ENCODE measurements around the gene ANKRD55. TPM values are rescaled to one million over a fixed set of nuclear protein-coding genes. Genes with fewer than 3 reads are reported as not detected.
A peak's percentile ranks its signal among the peaks of the same experiment; 100 is the strongest.
"Not testable (repeated sequence)": the region's sequence is repeated elsewhere in the genome, so short reads cannot be mapped to it uniquely, and the experiment has no call there.

Gene ANKRD55
- total RNA-seq, 1 experiment from 2014 or later = 0.27 TPM

DNA sequence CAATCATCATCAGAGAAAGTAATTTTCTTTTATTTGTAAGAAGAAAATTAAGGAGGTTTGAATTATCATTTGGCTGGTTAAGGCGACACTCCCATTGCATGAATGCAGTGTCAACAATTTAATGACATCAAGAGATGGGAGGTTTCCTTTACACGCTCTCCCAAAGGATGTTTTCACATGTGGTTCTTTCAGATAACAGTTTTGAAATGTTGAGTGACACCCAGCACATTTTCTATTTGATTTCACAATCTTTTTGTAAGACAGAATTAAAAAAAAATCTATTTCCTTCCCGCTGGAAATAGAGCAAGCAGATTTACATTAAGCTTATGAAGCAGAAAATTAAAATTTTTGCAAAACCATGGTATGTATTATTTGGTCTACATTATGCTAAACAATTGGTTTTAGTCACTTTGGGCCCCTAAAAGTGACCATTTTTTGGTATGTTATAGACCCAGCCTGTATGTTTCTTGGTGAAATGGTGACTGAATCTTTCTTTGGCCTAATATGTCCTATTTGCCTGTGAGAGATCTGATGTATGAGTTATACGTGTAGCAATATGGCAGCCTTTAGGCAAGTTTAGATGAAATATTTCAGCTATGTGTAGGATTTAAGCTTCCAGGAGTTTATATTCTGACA is 18.9 kb upstream of the ANKRD55 start:
- no peaks in the 10 kb centered on the region for H3K27me3 ChIP-seq (replicated peaks; ENCODE audit: control insufficient read depth, insufficient read depth, low read length)
- Mint-ChIP-seq H3K4me3 (ENCODE audit: unreplicated experiment) (no peak overlapping the region), H3K27ac (ENCODE audit: unreplicated experiment) (no peak overlapping the region), H3K36me3 (ENCODE audit: insufficient read depth, unreplicated experiment) (no peaks in the 10 kb centered on the region), H3K4me1 (ENCODE audit: low read depth, unreplicated experiment) (no peaks in the 10 kb centered on the region), H3K9me3 (ENCODE audit: unreplicated experiment) (no peaks in the 10 kb centered on the region), H3K27me3 (ENCODE audit: insufficient read depth, unreplicated experiment) (no peaks in the 10 kb centered on the region)
- no peaks in the 10 kb centered on the region for H3K4me1 ChIP-seq
- POLR2A ChIA-PET = interaction anchor here (0.5 kb wide), 1 partner anchor 929 kb away, joined by 3 read pairs; no protein-coding TSS in a partner anchor
- no peaks in the 10 kb centered on the region for H3K36me3 ChIP-seq (ENCODE audit: control insufficient read depth, insufficient read depth, low read length)
- H3K4me3 ChIP-seq (ENCODE audit: low read depth, low read length) = no peak overlapping the region
- H3K9me3 ChIP-seq = no peaks in the 10 kb centered on the region
- DNase-seq = no peak
- intact Hi-C loops (cut with micrococcal nuclease; ENCODE audit: unreplicated experiment) = no loop called here
- no peak for TF ChIP-seq CTCF (IDR thresholded peaks at IDR 0.05; ENCODE audit: insufficient read depth in 1 of 2, low read depth in 1 of 2, low read length in 1 of 2, severe bottlenecking in 1 of 2, unreplicated experiment in 1 of 2)
- CTCF ChIA-PET = no interaction called here
- BruUV-seq (replicated peaks) = no TSS peak

DNA sequence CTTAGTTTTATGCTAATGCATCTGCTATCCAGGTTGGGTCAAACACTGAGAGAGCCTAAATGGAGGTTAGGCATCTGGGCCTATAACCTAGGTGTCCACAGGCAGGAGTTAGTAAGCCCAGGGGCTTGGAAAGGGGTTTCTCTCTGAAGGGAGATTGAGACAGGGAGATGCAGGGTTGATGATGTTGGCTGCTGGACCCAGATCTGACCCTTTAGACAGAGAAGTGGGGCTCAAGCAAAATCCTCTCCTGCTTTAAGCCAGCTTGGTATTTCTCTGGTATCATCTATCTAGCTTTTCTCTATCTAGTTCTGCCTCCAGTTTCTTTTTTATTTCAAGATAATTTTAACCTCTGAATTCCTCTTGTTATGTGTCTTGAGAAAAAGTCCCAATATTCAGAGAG is 18.3 kb upstream of the ANKRD55 start:
- H3K27me3 Mint-ChIP-seq (ENCODE audit: insufficient read depth, unreplicated experiment) = no peaks in the 10 kb centered on the region
- H3K36me3 Mint-ChIP-seq (ENCODE audit: insufficient read depth, unreplicated experiment) = no peaks in the 10 kb centered on the region
- ChIA-PET POLR2A (no interaction called here), CTCF (no interaction called here)
- Histone ChIP-seq H3K27me3 (replicated peaks; ENCODE audit: control insufficient read depth, insufficient read depth, low read length) (no peaks in the 10 kb centered on the region), H3K4me3 (ENCODE audit: low read depth, low read length) (no peak overlapping the region), H3K36me3 (ENCODE audit: control insufficient read depth, insufficient read depth, low read length) (no peaks in the 10 kb centered on the region), H3K9me3 (no peaks in the 10 kb centered on the region), H3K4me1 (no peaks in the 10 kb centered on the region)
- H3K9me3 Mint-ChIP-seq (ENCODE audit: unreplicated experiment) = no peaks in the 10 kb centered on the region
- intact Hi-C loops (cut with micrococcal nuclease; ENCODE audit: unreplicated experiment) = no loop called here
- H3K27ac Mint-ChIP-seq (ENCODE audit: unreplicated experiment) = no peak overlapping the region
- TF ChIP-seq CTCF (IDR thresholded peaks at IDR 0.05; ENCODE audit: insufficient read depth in 1 of 2, low read depth in 1 of 2, low read length in 1 of 2, severe bottlenecking in 1 of 2, unreplicated experiment in 1 of 2) = no peak
- H3K4me3 Mint-ChIP-seq (ENCODE audit: unreplicated experiment) = no peak overlapping the region
- no peaks in the 10 kb centered on the region for H3K4me1 Mint-ChIP-seq (ENCODE audit: low read depth, unreplicated experiment)
- DNase-seq = no peak
- BruUV-seq (replicated peaks) = no TSS peak

- intact Hi-C loops (cut with micrococcal nuclease; ENCODE audit: unreplicated experiment) = no loop called here
- Histone ChIP-seq H3K4me1 (no peaks in the 10 kb centered on the region), H3K27me3 (replicated peaks; ENCODE audit: control insufficient read depth, insufficient read depth, low read length) (no peaks in the 10 kb centered on the region), H3K4me3 (ENCODE audit: low read depth, low read length) (no peak overlapping the region), H3K9me3 (no peaks in the 10 kb centered on the region), H3K36me3 (ENCODE audit: control insufficient read depth, insufficient read depth, low read length) (no peaks in the 10 kb centered on the region)
- Mint-ChIP-seq H3K27me3 (ENCODE audit: insufficient read depth, unreplicated experiment) (no peaks in the 10 kb centered on the region), H3K27ac (ENCODE audit: unreplicated experiment) (no peak overlapping the region), H3K36me3 (ENCODE audit: insufficient read depth, unreplicated experiment) (no peaks in the 10 kb centered on the region), H3K4me1 (ENCODE audit: low read depth, unreplicated experiment) (no peaks in the 10 kb centered on the region), H3K9me3 (ENCODE audit: unreplicated experiment) (peaks cover 4% of the 10 kb centered on the region), H3K4me3 (ENCODE audit: unreplicated experiment) (no peak overlapping the region)
- CTCF ChIA-PET = no interaction called here
- TF ChIP-seq CTCF (IDR thresholded peaks at IDR 0.05; ENCODE audit: insufficient read depth in 1 of 2, low read depth in 1 of 2, low read length in 1 of 2, severe bottlenecking in 1 of 2, unreplicated experiment in 1 of 2) = no peak
- DNase-seq = no peak
- BruUV-seq (replicated peaks) = no TSS peak
- POLR2A ChIA-PET = no interaction called here
Observed at GRCh38 chr5:56250011-56250410, 16.9 kb upstream of the ANKRD55 start.

- peak in 1 of 2 experiments; percentile 28 for DNase-seq
- H3K27me3 ChIP-seq (replicated peaks; ENCODE audit: control insufficient read depth, insufficient read depth, low read length); intact Hi-C loops (cut with micrococcal nuclease; ENCODE audit: unreplicated experiment); CTCF ChIA-PET; H3K9me3 ChIP-seq; H3K4me1 Mint-ChIP-seq (ENCODE audit: low read depth, unreplicated experiment); POLR2A ChIA-PET; H3K27ac Mint-ChIP-seq (ENCODE audit: unreplicated experiment); H3K4me3 Mint-ChIP-seq (ENCODE audit: unreplicated experiment); H3K9me3 Mint-ChIP-seq (ENCODE audit: unreplicated experiment); H3K27me3 Mint-ChIP-seq (ENCODE audit: insufficient read depth, unreplicated experiment); H3K36me3 Mint-ChIP-seq (ENCODE audit: insufficient read depth, unreplicated experiment); H3K4me1 ChIP-seq; H3K36me3 ChIP-seq (ENCODE audit: control insufficient read depth, insufficient read depth, low read length); H3K4me3 ChIP-seq (ENCODE audit: low read depth, low read length); BruUV-seq (replicated peaks): not testable (repeated sequence)
Observed at GRCh38 chr5:56249085-56249484, 16.0 kb upstream of the ANKRD55 start.

Measured in Caco-2 (cell line).